Measurements from ENCODE around the gene MATN4. TPM values are rescaled to one million over a fixed set of nuclear protein-coding genes. Genes with fewer than 3 reads are reported as not detected.

MATN4 gene
- total and polyA plus RNA-seq, 2 of the 13 experiments (the other 11 are each of a cell fraction or from before 2014, with no cell fraction given), result not detected

GRCh38 chr20:45343532-45344167 lies 35.6 kb upstream of the MATN4 start (continued):
- TF ChIP-seq, protein P1, sequence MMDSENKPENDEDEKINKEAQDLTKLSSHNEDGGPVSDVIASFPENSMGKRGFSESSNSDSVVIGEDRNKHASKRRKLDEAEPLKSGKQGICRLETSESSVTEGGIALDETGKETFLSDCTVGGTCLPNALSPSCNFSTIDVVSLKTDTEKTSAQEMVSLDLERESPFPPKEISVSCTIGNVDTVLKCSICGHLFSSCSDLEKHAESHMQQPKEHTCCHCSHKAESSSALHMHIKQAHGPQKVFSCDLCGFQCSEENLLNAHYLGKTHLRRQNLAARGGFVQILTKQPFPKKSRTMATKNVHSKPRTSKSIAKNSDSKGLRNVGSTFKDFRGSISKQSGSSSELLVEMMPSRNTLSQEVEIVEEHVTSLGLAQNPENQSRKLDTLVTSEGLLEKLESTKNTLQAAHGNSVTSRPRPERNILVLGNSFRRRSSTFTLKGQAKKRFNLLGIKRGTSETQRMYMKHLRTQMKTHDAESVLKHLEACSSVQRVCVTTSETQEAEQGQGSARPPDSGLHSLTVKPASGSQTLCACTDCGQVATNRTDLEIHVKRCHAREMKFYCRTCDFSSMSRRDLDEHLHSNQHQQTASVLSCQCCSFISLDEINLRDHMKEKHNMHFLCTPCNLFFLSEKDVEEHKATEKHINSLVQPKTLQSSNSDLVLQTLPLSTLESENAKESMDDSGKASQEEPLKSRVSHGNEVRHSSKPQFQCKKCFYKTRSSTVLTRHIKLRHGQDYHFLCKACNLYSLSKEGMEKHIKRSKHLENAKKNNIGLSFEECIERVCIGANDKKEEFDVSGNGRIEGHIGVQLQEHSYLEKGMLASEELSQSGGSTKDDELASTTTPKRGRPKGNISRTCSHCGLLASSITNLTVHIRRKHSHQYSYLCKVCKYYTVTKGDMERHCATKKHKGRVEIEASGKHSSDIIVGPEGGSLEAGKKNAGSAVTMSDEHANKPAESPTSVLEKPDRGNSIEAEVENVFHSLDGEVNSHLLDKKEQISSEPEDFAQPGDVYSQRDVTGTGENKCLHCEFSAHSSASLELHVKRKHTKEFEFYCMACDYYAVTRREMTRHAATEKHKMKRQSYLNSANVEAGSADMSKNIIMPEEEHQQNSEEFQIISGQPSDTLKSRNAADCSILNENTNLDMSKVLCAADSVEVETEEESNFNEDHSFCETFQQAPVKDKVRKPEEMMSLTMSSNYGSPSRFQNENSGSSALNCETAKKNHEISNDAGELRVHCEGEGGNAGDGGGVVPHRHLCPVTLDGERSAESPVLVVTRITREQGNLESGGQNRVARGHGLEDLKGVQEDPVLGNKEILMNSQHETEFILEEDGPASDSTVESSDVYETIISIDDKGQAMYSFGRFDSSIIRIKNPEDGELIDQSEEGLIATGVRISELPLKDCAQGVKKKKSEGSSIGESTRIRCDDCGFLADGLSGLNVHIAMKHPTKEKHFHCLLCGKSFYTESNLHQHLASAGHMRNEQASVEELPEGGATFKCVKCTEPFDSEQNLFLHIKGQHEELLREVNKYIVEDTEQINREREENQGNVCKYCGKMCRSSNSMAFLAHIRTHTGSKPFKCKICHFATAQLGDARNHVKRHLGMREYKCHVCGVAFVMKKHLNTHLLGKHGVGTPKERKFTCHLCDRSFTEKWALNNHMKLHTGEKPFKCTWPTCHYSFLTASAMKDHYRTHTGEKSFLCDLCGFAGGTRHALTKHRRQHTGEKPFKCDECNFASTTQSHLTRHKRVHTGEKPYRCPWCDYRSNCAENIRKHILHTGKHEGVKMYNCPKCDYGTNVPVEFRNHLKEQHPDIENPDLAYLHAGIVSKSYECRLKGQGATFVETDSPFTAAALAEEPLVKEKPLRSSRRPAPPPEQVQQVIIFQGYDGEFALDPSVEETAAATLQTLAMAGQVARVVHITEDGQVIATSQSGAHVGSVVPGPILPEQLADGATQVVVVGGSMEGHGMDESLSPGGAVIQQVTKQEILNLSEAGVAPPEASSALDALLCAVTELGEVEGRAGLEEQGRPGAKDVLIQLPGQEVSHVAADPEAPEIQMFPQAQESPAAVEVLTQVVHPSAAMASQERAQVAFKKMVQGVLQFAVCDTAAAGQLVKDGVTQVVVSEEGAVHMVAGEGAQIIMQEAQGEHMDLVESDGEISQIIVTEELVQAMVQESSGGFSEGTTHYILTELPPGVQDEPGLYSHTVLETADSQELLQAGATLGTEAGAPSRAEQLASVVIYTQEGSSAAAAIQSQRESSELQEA (CRISPR knock-in tag; IDR thresholded peaks at IDR 0.05; ENCODE audit: not compliant biosample characterization), result no peak
- TF ChIP-seq ZSCAN9 (CRISPR knock-in tag; IDR thresholded peaks at IDR 0.05; ENCODE audit: borderline replicate concordance) (no peak), PLRG1 (conservative IDR thresholded peaks at IDR 0.05) (no peak), FOXM1 (CRISPR knock-in tag; IDR thresholded peaks at IDR 0.05) (no peak), TARDBP (CRISPR knock-in tag; IDR thresholded peaks at IDR 0.05) (peak; percentile 64; the same call in 1 of the 2 replicates), RFX3 (CRISPR knock-in tag; IDR thresholded peaks at IDR 0.05) (no peak), GTF2F1 (IDR thresholded peaks at IDR 0.05; ENCODE audit: low read length) (no peak), ZNF382 (CRISPR knock-in tag; IDR thresholded peaks at IDR 0.05; ENCODE audit: borderline replicate concordance) (no peak), NFE2L1 (CRISPR knock-in tag; IDR thresholded peaks at IDR 0.05; ENCODE audit: borderline replicate concordance) (no peak), NR2F1 (CRISPR knock-in tag; IDR thresholded peaks at IDR 0.05) (peak; percentile 3 to 10; a peak in 2 of 4 replicates), ZNF800 (CRISPR knock-in tag; IDR thresholded peaks at IDR 0.05) (no peak), HNRNPK (IDR thresholded peaks at IDR 0.05; ENCODE audit: low read depth, low read length, poor library complexity, severe bottlenecking) (no peak)
- TF ChIP-seq, protein P2, sequence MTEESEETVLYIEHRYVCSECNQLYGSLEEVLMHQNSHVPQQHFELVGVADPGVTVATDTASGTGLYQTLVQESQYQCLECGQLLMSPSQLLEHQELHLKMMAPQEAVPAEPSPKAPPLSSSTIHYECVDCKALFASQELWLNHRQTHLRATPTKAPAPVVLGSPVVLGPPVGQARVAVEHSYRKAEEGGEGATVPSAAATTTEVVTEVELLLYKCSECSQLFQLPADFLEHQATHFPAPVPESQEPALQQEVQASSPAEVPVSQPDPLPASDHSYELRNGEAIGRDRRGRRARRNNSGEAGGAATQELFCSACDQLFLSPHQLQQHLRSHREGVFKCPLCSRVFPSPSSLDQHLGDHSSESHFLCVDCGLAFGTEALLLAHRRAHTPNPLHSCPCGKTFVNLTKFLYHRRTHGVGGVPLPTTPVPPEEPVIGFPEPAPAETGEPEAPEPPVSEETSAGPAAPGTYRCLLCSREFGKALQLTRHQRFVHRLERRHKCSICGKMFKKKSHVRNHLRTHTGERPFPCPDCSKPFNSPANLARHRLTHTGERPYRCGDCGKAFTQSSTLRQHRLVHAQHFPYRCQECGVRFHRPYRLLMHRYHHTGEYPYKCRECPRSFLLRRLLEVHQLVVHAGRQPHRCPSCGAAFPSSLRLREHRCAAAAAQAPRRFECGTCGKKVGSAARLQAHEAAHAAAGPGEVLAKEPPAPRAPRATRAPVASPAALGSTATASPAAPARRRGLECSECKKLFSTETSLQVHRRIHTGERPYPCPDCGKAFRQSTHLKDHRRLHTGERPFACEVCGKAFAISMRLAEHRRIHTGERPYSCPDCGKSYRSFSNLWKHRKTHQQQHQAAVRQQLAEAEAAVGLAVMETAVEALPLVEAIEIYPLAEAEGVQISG (CRISPR knock-in tag; IDR thresholded peaks at IDR 0.05), result no peak
- TF ChIP-seq, protein P3, sequence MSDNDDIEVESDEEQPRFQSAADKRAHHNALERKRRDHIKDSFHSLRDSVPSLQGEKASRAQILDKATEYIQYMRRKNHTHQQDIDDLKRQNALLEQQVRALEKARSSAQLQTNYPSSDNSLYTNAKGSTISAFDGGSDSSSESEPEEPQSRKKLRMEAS (IDR thresholded peaks at IDR 0.05), result 0 out of 2 replicates have a peak, but pooled peaks have one; percentile 20
- TF ChIP-seq, protein P4, sequence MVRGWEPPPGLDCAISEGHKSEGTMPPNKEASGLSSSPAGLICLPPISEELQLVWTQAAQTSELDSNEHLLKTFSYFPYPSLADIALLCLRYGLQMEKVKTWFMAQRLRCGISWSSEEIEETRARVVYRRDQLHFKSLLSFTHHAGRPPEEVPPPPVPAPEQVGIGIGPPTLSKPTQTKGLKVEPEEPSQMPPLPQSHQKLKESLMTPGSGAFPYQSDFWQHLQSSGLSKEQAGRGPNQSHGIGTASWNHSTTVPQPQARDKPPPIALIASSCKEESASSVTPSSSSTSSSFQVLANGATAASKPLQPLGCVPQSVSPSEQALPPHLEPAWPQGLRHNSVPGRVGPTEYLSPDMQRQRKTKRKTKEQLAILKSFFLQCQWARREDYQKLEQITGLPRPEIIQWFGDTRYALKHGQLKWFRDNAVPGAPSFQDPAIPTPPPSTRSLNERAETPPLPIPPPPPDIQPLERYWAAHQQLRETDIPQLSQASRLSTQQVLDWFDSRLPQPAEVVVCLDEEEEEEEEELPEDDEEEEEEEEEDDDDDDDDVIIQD (CRISPR knock-in tag; IDR thresholded peaks at IDR 0.05; ENCODE audit: low read depth), result no peak
